GM23248 (cell line): Measurements from ENCODE around the gene EDC3. TPM values are rescaled to one million over a fixed set of nuclear protein-coding genes. Genes with fewer than 3 reads are reported as not detected.

Experiments used
- DNase-seq: peaks from one replicate; pipeline ENCODE4 v3.0.0-alpha.2; 2015
- H2AFZ ChIP-seq: fragments of 200-600 bp; sonication (generic); 2 replicates; pipeline ENCODE4 v1.6.1; 2016; ENCODE audit warnings: antibody characterized with exemption
- H3F3A ChIP-seq: fragments of 200-600 bp; sonication (generic); 2 replicates; pipeline ENCODE4 v1.6.1; 2016; ENCODE audit warnings: mild to moderate bottlenecking, antibody characterized with exemption, mixed run types; ENCODE audit not compliant: insufficient read depth
- H3K27ac ChIP-seq: fragments of 200-600 bp; sonication (generic); 2 replicates; pipeline ENCODE4 v1.5.1; 2016; ENCODE audit warnings: mild to moderate bottlenecking
- H3K27me3 ChIP-seq: fragments of 200-600 bp; sonication (generic); replicated peaks from 2 replicates; pipeline ENCODE4 v1.6.1; 2016; ENCODE audit warnings: mild to moderate bottlenecking; ENCODE audit not compliant: insufficient read depth
- H3K36me3 ChIP-seq: fragments of 200-600 bp; sonication (generic); 2 replicates; pipeline ENCODE4 v1.6.1; 2016; ENCODE audit warnings: low read depth, mild to moderate bottlenecking
- H3K4me1 ChIP-seq: fragments of 200-600 bp; sonication (generic); 2 replicates; pipeline ENCODE4 v1.6.1; 2016; ENCODE audit warnings: mild to moderate bottlenecking; ENCODE audit not compliant: insufficient read depth
- H3K4me2 ChIP-seq: fragments of 200-600 bp; sonication (generic); one replicate; pipeline ENCODE4 v1.6.1; 2016; ENCODE audit warnings: mild to moderate bottlenecking; ENCODE audit not compliant: unreplicated experiment
- H3K4me3 ChIP-seq: fragments of 200-600 bp; sonication (generic); 2 replicates; pipeline ENCODE4 v1.5.1; 2016; ENCODE audit warnings: mild to moderate bottlenecking
- H3K79me2 ChIP-seq: fragments of 200-600 bp; sonication (generic); 2 replicates; pipeline ENCODE4 v1.6.1; 2016; ENCODE audit warnings: mild to moderate bottlenecking; ENCODE audit not compliant: insufficient read depth
- H3K9ac ChIP-seq: fragments of 200-600 bp; sonication (generic); 2 replicates; pipeline ENCODE4 v1.6.1; 2016; ENCODE audit warnings: mild to moderate bottlenecking
- H3K9me2 ChIP-seq: fragments of 200-600 bp; sonication (generic); 2 replicates; pipeline ENCODE4 v1.6.1; 2016; ENCODE audit warnings: mixed run types, mild to moderate bottlenecking, moderate library complexity; ENCODE audit not compliant: insufficient read depth
- H3K9me3 ChIP-seq: fragments of 200-600 bp; sonication (generic); one replicate; pipeline ENCODE4 v1.6.1; 2017; ENCODE audit warnings: low read depth
- H4K20me1 ChIP-seq: fragments of 200-600 bp; sonication (generic); 2 replicates; pipeline ENCODE4 v1.6.0; 2016; ENCODE audit not compliant: insufficient read depth
- EZH2 ChIP-seq: fragments of 200-600 bp; sonication (generic); IDR thresholded peaks from 2 replicates; pipeline ENCODE4 v1.6.1; 2018; ENCODE audit warnings: antibody characterized with exemption, mild to moderate bottlenecking; ENCODE audit not compliant: insufficient read depth, poor library complexity, severe bottlenecking
- EZH2phosphoT487 ChIP-seq: fragments of 200-600 bp; sonication (generic); IDR thresholded peaks from 2 replicates; pipeline ENCODE4 v1.6.1; 2018; ENCODE audit warnings: antibody characterized with exemption, moderate library complexity, mild to moderate bottlenecking, low read depth; ENCODE audit not compliant: insufficient read depth
- WGBS, 2 experiments: methylation state at CpG; one replicate each; pipeline ENCODE4 v1.1.6; 2015 to 2017; ENCODE audit warnings: low lambda C conversion rate in 2 of 2, low coverage in 1 of 2; ENCODE audit errors: missing lambda C conversion rate in 2 of 2; 5-methylcytosine and 5-hydroxymethylcytosine counted together
- in situ Hi-C: fragments of 300-500 bp; cut with MboI; formaldehyde crosslinking; loops from 2 replicates; pipeline ENCODE4 v1.15.0; 2020
- polyA plus RNA-seq: library from polyadenylated mRNA; unstranded; fragments of >200 nt; fragmentation: Nextera tagmentation; extraction: Ambion mirVana; gene quantifications from 2 replicates; pipeline ENCODE4 v1.2.1, GENCODE V29; 2016
- total RNA-seq: library from RNA; depleted of rRNA; stranded (reverse); fragments of >200 nt; shearing (Covaris generic); gene quantifications from 2 replicates; pipeline ENCODE4 v1.2.3, GENCODE V29; 2014

EDC3 gene
- total and polyA plus RNA-seq, 2 experiments from 2014 or later: 13.9 to 21.8 TPM

GRCh38 chr15:74624020-74624602 is 71.7 kb downstream of the EDC3 start:
- Histone ChIP-seq H3K27me3 (no peaks in the 10 kb centered on the region), H4K20me1 (peaks cover 4% of the 10 kb centered on the region; the same call in 1 of the 2 replicates), H3K9ac (no peak overlapping the region), H3K4me2 (no peak overlapping the region), H3K9me2 (no peaks in the 10 kb centered on the region), H3K36me3 (peaks cover 44% of the 10 kb centered on the region), H3K4me3 (no peak overlapping the region), H3K4me1 (no peaks in the 10 kb centered on the region), H3F3A (no peaks in the 10 kb centered on the region), H3K27ac (no peak overlapping the region), H2AFZ (no peak overlapping the region), H3K9me3 (no peaks in the 10 kb centered on the region), H3K79me2 (peaks cover 62% of the 10 kb centered on the region)
- WGBS, 2 experiments: 83% methylated on average over 7 of the region's 7 CpGs
- TF ChIP-seq EZH2 (no peak), EZH2phosphoT487 (no peak)
- in situ Hi-C loops: loop anchor here (10.0 kb wide), 1 partner anchor 249 kb away; no protein-coding TSS in a partner anchor
- DNase-seq: no peak

DNA sequence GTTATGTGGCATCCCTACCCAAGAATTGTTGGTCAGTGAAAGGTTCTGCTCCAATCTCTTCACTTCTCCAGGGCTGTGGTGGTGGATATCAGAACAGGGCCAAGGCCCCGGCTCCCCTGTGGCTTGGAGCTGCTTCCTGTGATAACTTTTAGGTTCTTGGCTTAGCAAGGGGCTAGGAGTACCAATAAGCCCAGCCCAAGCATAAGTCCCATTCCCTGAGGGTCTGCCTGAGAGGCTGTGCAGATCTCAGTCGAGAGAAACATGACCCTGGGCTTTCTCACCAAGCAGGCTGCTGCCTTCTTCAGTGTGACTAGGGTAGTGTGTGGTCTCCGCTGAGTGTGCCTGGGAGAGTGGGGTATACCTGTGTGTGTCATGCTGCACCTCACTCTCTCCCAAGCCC is 73.1 kb downstream of the EDC3 start:
- Histone ChIP-seq H3F3A (no peaks in the 10 kb centered on the region), H3K9me3 (no peaks in the 10 kb centered on the region), H3K27me3 (no peaks in the 10 kb centered on the region), H3K36me3 (peaks cover 32% of the 10 kb centered on the region), H3K4me2 (no peak overlapping the region), H3K27ac (no peak overlapping the region), H2AFZ (no peak overlapping the region), H3K4me1 (peaks cover 1% of the 10 kb centered on the region; the same call in 1 of the 2 replicates), H4K20me1 (peaks cover 9% of the 10 kb centered on the region; the same call in 1 of the 2 replicates), H3K9ac (no peak overlapping the region), H3K4me3 (no peak overlapping the region), H3K79me2 (peaks cover 76% of the 10 kb centered on the region), H3K9me2 (no peaks in the 10 kb centered on the region)
- 94 to 97% methylated on average over 3 of the region's 3 CpGs for WGBS, 2 experiments
- in situ Hi-C loops: loop anchor here (10.0 kb wide), 1 partner anchor 248 kb away; no protein-coding TSS in a partner anchor
- no peak for TF ChIP-seq EZH2phosphoT487
- TF ChIP-seq EZH2: no peak
- no peak for DNase-seq

GRCh38 chr15:74621936-74622335 is 73.9 kb downstream of the EDC3 start:
- WGBS, 2 experiments: 86 to 91% methylated on average over 21 of the region's 21 CpGs
- peaks cover 11% of the 10 kb centered on the region for H4K20me1 ChIP-seq

DNA sequence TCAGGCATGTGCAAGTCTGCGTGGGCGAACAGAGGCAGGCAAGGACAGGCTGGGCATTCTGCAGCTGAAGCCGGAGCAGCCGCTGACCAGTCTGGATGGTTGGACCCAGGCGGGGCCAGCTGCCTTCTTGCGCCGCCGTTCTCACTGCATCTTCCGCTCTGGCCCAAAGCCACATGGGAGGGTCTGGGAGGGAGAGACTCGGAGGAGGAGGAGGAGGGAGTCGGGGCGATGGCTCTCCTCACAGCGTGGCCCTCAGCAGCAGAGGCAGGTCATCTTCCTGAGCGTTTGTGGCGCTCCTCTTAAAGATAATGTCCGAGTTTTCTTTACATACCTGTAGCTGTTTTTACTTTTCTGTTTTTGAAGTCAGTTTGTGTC is 74.3 kb downstream of the EDC3 start:
- Histone ChIP-seq H2AFZ (no peak overlapping the region), H3K9me2 (no peaks in the 10 kb centered on the region), H3K9ac (no peak overlapping the region), H3K4me2 (no peak overlapping the region), H3K9me3 (no peaks in the 10 kb centered on the region), H3K27ac (no peak overlapping the region), H3K79me2 (peaks cover 88% of the 10 kb centered on the region), H3K4me1 (peaks cover 13% of the 10 kb centered on the region), H3K4me3 (no peak overlapping the region), H3K27me3 (no peaks in the 10 kb centered on the region), H4K20me1 (peaks cover 14% of the 10 kb centered on the region), H3K36me3 (peaks cover 27% of the 10 kb centered on the region), H3F3A (peaks cover 11% of the 10 kb centered on the region; the same call in 1 of the 2 replicates)
- DNase-seq: no peak
- TF ChIP-seq EZH2phosphoT487: no peak
- TF ChIP-seq EZH2: no peak
- 90 to 92% methylated on average over 16 of the region's 16 CpGs for WGBS, 2 experiments
- in situ Hi-C loops: loop anchor here (10.0 kb wide), 1 partner anchor 247 kb away; no protein-coding TSS in a partner anchor

More at GRCh38 chr15:74621936-74622335, 73.9 kb downstream of the EDC3 start:
- Histone ChIP-seq H3K9ac (no peak overlapping the region), H3F3A (peaks cover 7% of the 10 kb centered on the region; the same call in 1 of the 2 replicates), H3K9me3 (no peaks in the 10 kb centered on the region), H3K4me3 (no peak overlapping the region), H3K9me2 (no peaks in the 10 kb centered on the region), H3K36me3 (peaks cover 27% of the 10 kb centered on the region), H3K27ac (no peak overlapping the region), H3K4me1 (peaks cover 9% of the 10 kb centered on the region), H3K4me2 (no peak overlapping the region), H3K27me3 (no peaks in the 10 kb centered on the region), H3K79me2 (peaks cover 84% of the 10 kb centered on the region), H2AFZ (no peak overlapping the region)
- no peak for DNase-seq
- TF ChIP-seq EZH2 (no peak), EZH2phosphoT487 (no peak)
- in situ Hi-C loops: loop anchor here (10.0 kb wide), 1 partner anchor 247 kb away; no protein-coding TSS in a partner anchor
